HUDEP-2 (cell line): ENCODE measurements around the gene UGCG.
"Not testable (repeated sequence)": the region's sequence is repeated elsewhere in the genome, so short reads cannot be mapped to it uniquely, and the experiment has no call there.

Source experiments
- DNase-seq, 76 experiments: peaks; one replicate each; lab custom pipeline; 2025; ENCODE audit not compliant: unreplicated experiment in 76 of 76; lab: John Stamatoyannopoulos, UW

Gene UGCG

DNA sequence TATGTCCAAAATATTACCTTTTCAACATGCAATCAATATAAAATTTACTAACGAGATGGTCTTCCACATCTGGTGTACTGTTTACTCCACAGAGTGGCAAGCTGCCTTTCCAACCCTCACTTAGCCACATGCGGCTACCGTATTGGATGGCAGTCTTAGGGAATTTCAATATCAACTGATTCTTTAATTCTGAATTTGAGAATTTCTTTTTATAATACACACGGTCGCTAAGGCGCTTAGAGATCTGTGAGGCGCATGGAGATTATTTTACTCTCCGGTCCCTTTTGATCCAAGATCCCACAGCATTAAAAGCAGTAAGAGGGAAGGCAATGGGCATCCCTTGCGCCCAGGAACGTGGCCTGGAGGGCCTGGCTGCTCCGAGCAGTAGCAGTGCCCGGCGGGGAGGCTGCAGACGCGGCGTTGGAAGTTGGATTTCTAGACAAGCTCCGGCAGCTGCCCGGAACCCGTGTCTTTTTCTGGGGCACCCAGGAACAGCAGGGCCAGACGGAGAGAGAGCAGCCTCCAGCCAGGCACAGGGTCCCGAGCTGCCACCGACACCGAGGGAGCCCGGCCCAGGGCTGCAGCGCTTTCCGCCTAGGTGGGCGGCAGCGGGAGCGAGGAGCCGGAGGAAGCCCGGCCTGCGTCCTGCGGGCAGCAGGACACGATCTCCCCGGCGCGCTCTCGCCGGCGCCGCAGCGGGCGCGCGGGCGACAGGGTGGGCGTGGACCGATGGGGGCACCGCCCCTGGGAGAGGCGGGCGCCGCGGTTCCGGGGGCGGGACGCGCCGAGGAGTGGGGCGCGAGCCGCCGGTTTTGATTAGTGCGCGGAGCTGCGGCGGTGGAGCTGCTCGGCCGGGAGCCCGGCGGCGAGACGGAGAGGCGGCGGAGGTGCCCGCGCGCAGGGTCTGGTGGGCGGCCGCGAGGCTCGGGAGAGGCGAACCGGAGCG lies at the start of gene UGCG:
Gene UGCG (plus strand): TSS at position 819 of the 946 bp plus-strand sequence. CDS start 402 bp downstream, outside the sequence.
- peak in 73 of 76 experiments; percentile 13 to 94 (median 72) for DNase-seq

DNA sequence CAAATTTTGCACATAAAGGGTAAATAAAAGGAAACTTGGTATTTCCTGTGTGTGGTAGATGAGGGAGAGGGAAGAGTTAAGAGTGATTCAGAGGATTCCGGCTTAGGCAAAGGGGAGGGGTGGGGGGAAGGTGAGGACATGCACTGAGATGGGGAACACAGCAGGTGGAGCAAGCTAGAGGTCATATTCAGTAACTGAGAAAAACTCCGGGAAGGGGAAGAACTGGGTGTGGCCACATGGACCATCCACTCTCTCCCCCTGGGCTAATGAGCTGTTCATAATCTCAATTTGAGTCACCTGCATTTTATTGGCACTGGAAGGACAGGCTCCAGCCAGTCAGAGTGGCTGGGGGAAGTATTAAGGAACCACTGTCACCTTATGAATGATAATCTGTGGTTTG lies 45.1 kb upstream of the UGCG start:
- no peak for DNase-seq

DNA sequence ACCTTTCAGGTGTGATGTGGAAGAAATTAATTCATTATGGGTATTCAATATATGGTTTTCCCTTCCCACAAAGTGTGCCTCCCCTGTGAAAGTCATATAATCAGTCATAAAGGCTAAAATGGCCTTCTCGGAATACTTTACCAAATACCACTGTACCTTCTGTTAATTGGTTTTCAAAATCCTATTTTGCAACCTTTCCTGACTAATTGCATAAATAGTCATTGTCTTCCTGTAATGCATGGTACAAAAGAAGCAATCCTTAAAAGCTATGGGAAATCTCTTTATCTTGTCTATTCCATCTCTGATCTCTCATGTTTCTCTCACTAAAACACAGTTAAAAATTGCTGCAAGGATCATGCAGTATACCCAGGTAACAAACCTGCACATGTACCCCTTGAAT lies 44.3 kb upstream of the UGCG start:
- DNase-seq = no peak

DNA sequence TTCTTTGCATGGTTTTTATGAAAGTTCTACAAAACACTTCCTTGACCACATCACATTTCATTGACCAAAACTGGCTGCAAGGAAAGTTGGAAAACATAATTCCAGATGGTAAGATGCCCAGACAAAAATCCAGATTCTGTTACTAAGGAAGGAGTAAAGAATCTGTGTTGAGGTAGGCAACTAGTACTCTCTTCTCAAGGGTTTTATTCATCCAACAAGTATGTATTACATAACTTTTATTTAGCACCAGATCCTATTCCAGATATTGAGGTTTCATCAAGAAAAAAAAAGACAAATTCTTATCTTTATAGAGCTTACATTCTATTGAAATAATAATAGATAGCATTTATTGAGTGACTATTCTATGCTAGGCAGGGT lies 43.2 kb upstream of the UGCG start:
- no peak for DNase-seq

DNA sequence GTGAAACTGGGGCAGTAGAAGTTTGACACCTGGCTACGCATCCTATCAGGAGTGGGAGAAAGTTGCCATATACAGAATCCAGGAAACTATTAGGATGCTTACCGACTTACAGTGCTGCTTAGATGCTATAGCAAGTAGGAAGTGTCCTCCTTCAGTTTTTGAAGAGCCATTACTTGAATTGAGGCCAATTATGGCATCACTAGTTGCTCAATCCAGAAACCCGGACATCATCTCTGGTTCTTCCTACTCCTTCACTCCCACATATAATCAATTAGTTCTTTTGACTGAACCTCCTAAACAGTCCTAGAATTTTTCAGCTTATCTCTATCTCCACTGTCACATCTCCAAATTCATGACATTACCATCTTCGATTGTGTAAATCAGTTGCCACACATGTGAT lies 41.8 kb upstream of the UGCG start:
- no peak for DNase-seq

DNA sequence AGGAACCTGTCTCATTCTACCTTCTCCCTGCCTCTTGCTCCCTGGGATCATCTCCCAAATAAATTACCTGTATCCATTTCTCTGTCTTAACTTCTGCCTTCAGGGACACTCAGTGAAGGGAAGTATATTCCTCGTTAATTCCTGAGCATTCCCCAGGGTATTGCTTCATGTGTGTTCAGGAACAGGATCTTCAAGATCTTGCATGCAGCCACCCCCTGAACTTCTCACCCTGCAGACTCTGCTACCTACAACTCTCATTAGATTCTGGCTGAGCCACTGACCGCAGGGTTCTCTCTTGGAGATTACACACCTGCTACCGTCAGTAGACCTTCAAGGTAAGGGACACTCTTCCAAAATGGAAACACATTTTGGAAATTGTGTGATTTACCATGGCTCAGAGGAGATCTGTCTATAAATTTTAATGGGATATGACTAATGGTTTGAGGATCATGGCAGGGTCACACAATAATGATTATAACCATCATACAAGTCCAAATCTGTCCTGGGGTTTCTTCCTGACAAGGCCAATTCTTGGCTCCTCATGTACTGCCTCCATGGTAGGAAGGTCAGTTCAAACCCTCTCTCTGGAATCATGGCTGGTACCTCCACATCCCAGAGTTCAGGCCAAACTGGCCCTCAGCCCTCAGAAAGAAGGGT lies 38.9 kb upstream of the UGCG start:
- DNase-seq = no peak

DNA sequence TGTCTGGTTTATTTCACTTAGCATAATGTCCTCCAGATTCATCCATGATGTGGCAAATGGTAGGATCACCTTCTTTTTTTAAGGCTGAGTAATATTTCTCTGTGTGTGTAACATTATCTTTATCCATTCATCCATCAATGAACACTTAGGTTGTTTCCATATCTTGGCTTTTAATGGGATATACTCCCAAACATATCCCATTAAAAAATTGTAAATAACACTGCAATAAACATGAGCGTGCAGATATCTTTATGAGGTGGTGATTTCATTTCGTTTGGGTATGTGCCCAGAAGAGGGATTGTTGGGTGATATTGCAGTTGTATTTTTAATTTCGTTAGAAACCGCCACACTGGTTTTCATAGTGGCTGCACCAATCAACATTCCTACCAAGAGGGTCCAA lies 36.2 kb upstream of the UGCG start:
- no peak for DNase-seq

DNA sequence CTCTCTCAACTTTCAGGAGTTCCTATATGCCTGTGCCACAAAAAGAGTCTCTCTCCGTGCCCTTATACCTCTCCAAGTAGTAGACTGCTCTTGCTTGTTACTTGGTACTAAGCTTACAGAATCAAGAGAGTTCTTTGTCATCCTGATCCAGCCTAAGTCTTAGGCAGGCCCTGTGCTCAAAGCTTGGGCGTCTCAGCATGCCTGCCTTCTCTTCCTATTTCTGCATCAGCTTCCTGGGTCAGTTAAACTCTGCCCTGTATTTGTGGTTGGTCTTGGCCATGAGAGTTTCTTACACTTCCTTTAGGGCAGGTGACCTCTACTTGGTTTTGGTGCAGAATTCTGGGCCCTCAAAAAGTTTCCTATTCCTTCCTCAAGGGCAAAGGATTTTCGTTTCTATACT lies 33.0 kb upstream of the UGCG start:
- DNase-seq = no peak

DNA sequence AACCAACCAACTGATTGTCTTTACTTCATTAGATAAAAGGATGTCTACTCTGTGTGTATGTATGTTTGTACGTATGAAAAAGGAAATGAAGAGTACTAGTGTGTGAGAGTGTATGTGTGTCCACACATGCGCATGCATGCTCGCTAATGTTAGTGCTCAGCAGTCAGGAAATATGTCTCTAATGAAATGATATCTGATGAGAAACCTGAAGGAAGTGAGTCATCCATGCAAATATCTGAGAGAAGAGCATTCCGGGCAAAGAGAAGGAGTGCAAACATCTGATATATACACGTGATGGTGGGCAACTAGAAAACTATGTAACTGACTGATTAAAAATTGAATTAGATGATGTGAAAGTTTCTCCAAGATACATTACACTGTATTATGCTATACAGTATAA lies 29.6 kb upstream of the UGCG start:
- DNase-seq = peak in 11 of 76 experiments; percentile 5 to 37 (median 10)

DNA sequence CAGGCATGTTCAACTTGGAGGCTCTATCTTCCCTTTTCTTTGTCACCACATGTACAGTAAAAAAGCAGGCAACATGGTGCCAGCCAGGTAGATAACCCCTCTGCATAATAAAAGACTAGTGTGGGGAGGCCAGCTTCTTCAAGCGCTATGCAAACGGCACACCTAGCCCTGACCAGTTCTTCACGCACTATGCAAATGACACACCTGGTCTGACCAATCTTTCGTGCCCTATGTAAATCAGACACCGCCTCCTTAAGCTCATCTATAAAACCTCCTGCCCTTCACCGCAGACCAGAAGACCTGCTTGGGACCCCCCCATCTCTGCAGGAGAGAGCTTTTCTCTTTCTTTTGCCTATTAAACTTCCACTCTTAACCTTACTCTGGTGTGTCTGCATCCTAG lies 28.1 kb upstream of the UGCG start:
- DNase-seq = no peak

DNA sequence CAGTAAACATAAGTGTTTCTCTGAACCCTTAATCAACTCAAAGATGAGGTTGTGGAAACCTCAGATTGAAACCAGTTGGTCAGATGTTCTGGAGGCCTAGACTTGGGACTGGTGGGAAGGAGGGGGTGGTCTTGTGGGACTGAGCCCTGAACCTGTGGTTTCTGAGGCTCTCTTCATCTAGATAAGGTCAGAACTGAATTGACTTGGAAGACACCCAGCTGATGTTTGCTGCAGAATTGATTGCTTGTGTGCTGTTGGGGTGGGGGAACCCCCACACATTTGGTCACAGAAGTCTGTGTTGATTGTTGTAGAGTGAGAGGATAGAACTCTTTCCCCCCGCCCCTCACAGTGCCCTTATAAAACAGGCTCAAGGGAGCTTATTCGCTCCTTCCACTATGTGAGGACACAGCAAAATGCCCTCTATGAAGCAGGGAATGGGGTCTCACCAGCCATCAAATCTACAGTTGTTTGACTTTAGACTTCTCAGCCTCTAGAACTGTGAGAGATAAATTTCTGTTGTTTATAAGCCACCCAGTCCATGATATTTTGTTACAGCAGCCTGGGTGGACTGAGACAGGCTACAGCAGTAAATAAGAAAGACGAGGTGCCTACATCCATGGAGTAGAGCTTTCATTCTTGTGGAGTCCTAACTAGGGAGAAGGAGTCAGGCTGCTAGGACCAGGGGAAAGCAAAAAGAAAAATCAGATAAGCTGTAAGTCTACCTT lies 25.7 kb upstream of the UGCG start:
- DNase-seq = peak in 5 of 76 experiments; percentile 4 to 25 (median 19)

DNA sequence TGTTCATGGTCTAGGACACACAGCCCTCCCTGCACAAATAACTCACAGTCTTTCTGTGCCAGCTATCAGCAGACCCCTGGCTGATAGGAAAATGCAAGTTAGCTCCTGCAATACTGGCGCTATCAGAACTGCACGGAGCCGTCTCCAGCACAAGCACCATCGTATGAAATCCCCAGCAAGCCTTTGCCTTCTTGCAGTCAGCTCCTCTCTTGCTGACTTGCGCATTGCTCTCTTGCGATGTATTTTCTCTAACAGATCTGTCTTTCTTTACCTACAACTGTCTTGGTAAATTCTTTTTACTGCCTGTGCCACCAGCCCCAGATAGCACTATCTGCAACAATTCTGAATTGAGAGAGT lies 25.1 kb upstream of the UGCG start:
- DNase-seq = no peak

DNA sequence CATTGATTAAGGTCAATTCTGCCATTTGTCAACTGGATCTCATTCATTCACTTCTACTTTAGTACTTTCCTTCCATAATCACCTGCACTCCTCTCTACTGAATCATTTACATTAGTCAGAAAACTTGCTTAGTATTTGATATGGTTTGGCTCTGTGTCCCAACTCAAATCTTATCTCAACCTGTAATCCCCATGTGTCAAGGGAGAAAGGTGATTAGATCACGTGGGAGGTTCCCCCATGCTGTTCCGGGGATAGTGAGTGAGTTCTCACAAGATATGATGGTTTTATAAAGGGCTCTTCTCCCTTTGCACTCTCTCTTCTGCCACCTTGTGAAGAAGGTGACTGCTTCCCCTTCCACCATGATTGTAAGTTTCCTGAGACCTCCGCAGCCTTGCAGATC lies 23.7 kb upstream of the UGCG start:
- peak in 3 of 76 experiments; percentile 9 to 14 (median 11) for DNase-seq

DNA sequence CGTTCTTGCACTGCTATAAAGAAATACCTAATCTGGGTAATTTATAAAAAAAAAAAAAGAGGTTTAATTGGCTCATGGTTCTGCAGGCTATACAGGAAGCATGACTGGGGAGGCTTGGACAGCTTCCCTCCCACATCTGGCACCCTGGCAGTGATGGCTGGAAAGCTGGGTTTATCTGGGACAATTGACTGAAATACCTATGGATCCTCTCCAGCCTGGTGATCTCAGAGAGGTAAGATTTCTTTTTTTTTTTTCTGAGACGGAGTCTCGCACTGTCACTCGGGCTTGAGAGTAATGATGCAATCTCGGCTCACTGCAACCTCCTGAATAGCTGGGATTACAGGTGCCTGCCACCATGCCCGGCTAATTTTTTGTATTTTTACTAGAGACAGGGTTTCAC lies 22.7 kb upstream of the UGCG start:
- DNase-seq = no peak

DNA sequence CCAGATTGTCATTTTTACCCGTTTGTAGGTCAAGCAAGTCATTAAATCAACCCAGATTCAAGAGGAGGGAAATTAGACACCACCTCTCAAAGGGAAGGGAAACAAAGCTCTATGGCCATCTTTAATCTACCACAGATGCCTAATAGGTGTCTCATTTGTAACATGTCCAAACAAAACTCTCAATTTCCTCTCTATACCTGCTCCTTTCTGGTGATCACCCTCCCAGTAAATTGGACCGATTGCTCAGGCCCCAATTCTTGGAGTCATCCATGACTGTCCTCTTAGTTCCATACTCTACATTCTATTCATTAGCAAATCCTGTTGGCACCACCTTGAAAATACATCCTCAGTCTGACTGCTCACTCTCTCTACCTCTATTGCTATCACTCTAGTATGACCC lies 22.1 kb upstream of the UGCG start:
- no peak for DNase-seq

DNA sequence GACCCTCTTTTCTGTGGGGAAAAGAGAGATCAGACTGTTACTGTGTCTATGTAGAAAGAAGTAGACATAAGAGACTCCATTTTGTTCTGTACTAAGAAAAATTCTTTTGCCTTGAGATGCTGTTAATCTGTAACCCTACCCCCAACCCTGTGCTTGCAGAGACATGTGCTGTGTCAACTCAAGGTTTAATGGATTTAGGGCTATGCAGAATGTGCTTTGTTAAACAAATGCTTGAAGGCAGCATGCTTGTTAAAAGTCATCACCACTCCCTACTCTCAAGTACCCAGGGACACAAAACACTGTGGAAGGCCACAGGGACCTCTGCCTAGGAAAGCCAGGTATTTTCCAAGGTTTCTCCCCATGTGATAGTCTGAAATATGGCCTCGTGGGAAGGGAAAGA lies 21.3 kb upstream of the UGCG start:
- DNase-seq = not testable (repeated sequence)

DNA sequence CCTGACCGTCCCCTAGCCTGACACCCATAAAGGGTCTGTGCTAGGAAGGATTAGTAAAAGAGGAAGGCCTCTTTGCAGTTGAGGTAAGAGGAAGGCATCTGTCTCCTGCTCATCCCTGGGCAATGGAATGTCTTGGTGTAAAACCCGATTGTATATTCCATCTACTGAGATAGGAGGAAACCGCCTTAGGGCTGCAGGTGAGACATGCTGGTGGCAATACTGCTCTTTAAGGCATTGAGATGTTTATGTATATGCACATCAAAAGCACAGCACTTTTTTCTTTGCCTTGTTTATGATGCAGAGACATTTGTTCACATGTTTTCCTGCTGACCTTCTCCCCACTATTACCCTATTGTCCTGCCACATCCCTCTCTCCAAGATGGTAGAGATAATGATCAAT lies 20.9 kb upstream of the UGCG start:
- DNase-seq = not testable (repeated sequence)

DNA sequence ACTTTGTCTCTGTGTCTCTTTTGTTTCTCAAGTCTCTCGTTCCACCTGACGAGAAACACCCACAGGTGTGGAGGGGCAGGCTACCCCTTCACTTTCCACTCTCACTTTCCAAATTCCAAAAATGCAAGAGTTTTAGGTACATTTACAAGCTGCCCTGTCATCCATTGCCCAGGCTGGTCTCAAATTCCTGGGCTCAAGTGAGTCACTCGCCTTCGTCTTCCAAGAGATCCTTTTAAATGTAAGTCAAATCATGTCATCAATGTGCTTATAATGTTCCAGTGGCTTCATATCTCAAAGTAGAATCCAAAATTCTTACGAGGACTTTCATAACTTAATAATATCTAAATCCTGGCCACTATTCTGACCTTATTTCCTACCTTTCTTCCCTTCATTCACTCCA lies 20.4 kb upstream of the UGCG start:
- no peak for DNase-seq

DNA sequence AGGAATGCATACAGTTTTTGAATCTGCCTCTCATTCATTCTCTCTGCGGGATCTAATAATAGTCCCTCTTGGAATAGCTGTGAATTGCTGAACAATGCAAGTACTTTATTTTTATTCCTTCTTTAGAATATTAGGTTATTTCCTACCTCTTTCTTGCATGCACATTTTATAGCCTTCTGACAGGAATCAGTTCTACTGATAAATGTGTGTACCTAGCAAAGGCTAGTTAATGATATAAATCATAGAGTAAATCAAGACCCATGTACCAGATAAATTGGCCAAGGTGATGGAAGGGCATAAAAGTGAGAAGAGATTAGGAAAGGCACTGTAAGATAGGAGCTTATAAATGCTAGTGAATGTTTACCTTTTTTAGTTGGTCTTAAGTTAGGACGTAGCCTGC lies 19.2 kb upstream of the UGCG start:
- no peak for DNase-seq

DNA sequence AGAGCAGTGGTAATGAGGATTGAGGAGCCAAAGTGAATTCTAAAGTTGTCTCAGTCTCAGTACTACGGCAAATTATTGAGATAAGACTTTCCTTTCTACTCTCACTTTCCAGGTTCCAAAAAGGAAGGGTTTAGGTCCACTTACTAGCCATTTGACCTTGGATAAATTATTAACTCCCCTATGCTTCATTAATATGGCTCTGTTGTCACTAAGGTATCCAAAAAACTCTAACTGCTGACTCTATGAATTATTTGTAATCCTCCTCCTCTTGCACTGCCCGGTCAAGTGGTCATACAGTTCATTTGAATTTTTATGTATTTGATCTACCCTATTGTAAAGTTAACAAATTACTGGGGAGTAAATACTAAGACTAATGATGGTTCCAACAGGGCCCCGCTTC lies 17.7 kb upstream of the UGCG start:
- no peak for DNase-seq

DNA sequence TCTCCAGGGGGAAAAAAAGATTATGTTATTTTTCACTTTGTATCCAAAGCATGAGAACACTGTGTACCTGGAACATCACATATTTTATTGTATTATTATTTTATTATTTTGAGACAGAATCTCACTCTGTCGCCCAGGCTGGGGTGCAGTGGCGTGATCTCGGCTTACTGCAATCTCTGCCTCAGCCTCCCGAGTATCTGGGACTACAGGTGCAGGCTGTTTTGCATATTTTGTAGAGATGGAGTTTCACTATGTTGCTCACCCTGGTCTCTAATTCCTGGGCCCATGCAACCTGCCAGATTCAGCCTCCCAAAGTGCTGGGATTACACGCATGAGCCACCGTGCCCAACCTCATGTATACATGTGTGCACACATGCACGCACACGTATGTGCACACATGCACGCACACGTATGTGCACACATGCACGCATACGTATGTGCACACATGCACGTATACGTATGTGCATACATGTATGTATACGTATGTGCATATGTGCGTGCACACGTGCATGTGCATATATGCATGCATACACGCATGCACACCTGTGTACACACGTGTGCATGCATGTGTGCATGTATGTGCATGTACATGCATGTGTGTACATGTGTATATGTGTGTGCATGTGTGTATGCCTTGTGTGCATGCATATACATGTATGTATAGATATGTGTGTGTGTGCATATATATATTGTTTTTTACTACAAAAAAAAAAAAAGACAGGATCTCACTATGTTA lies 9.5 kb upstream of the UGCG start:
- no peak for DNase-seq
